Activated naive CD8-positive, alpha-beta T cell treated with anti-CD3 and anti-CD28 coated beads for 36 hours (primary cell): ENCODE measurements around the gene ISOC1. TPM values are rescaled to one million over a fixed set of nuclear protein-coding genes. Genes with fewer than 3 reads are reported as not detected.

Experiments used
- DNase-seq: peaks from one replicate; pipeline ENCODE4 v3.0.0; 2021
- H3K27ac Mint-ChIP-seq: one replicate; pipeline ENCODE4 v1.8.0; 2022; ENCODE audit warnings: mild to moderate bottlenecking, moderate library complexity, mixed read lengths
- H3K27me3 Mint-ChIP-seq: one replicate; pipeline ENCODE4 v1.8.0; 2022; ENCODE audit warnings: mild to moderate bottlenecking, mixed read lengths
- H3K36me3 Mint-ChIP-seq: one replicate; pipeline ENCODE4 v1.8.0; 2021; ENCODE audit warnings: mild to moderate bottlenecking, mixed read lengths
- H3K4me1 Mint-ChIP-seq: one replicate; pipeline ENCODE4 v1.8.0; 2021; ENCODE audit warnings: mixed read lengths
- H3K4me3 Mint-ChIP-seq: one replicate; pipeline ENCODE4 v1.8.0; 2022; ENCODE audit warnings: mild to moderate bottlenecking, moderate library complexity, mixed read lengths
- H3K9me3 Mint-ChIP-seq: one replicate; pipeline ENCODE4 v1.8.0; 2022; ENCODE audit warnings: mixed read lengths
- total RNA-seq, 2 experiments: library from RNA; stranded (reverse); gene quantifications; one replicate each; pipeline ENCODE4 v1.2.3, GENCODE V29; 2021

ISOC1 gene
- total RNA-seq, 2 experiments from 2014 or later = 24.3 to 25.8 TPM

- no peak for DNase-seq
- Mint-ChIP-seq H3K4me3 (no peak overlapping the region), H3K27me3 (no peaks in the 10 kb centered on the region), H3K4me1 (no peaks in the 10 kb centered on the region), H3K36me3 (peaks cover 2% of the 10 kb centered on the region), H3K9me3 (no peaks in the 10 kb centered on the region), H3K27ac (no peak overlapping the region)
Measured at GRCh38 chr5:129141078-129141477, 46.5 kb downstream of the ISOC1 start.

- DNase-seq = no peak
- Mint-ChIP-seq H3K27me3 (no peaks in the 10 kb centered on the region), H3K27ac (no peak overlapping the region), H3K4me3 (no peak overlapping the region), H3K36me3 (peaks cover 2% of the 10 kb centered on the region), H3K4me1 (no peaks in the 10 kb centered on the region), H3K9me3 (no peaks in the 10 kb centered on the region)
Measured at GRCh38 chr5:129141696-129142095, 47.1 kb downstream of the ISOC1 start.

GRCh38 chr5:129155876-129156275 is 61.3 kb downstream of the ISOC1 start:
- H3K36me3 Mint-ChIP-seq = peaks cover 18% of the 10 kb centered on the region

GRCh38 chr5:129161830-129162229 is 67.3 kb downstream of the ISOC1 start:
- no peaks in the 10 kb centered on the region for H3K27me3 Mint-ChIP-seq
- DNase-seq = no peak
- no peaks in the 10 kb centered on the region for H3K4me1 Mint-ChIP-seq
- no peak overlapping the region for H3K27ac Mint-ChIP-seq
- H3K36me3 Mint-ChIP-seq = peaks cover 20% of the 10 kb centered on the region
- no peak overlapping the region for H3K4me3 Mint-ChIP-seq
- H3K9me3 Mint-ChIP-seq = peaks cover 18% of the 10 kb centered on the region

More at GRCh38 chr5:129155876-129156275, 61.3 kb downstream of the ISOC1 start:
- H3K27ac Mint-ChIP-seq = no peak overlapping the region
- H3K9me3 Mint-ChIP-seq = peaks cover 5% of the 10 kb centered on the region
- no peak overlapping the region for H3K4me3 Mint-ChIP-seq
- no peak for DNase-seq
- no peaks in the 10 kb centered on the region for H3K27me3 Mint-ChIP-seq
- no peaks in the 10 kb centered on the region for H3K4me1 Mint-ChIP-seq

Other genes with a start within 250 kb of the ISOC1 start
- gene SLC27A6, start 129.3 kb upstream of the ISOC1 start, total RNA-seq = not detected